Heart right ventricle (tissue), 16 donors: ENCODE data around the gene PNRC1. TPM values are rescaled to one million over a fixed set of nuclear protein-coding genes. Genes with fewer than 3 reads are reported as not detected.

Experiments
- ATAC-seq, 8 donors: fragments of 200-7000 bp; cut with Tn5 transposase; one replicate each; pipeline ENCODE4 v1.9.1; 2020; ENCODE audit warnings: mild to moderate bottlenecking in 8 of 8, moderate library complexity in 8 of 8, moderate number of reproducible peaks in 1 of 8
- DNase-seq, 2 donors: peaks; one replicate each; pipeline ENCODE4 v3.0.0-alpha.2; 2020
- H3K27ac ChIP-seq, 10 donors: fragments of 200-600 bp; sonication (generic) in 2 of 10; one replicate each; pipeline versions ENCODE4 v1.5.0 to v1.8.0; 2020 to 2022; ENCODE audit warnings: mild to moderate bottlenecking in 3 of 10
- H3K27me3 ChIP-seq, 7 donors: fragments of 200-600 bp; one replicate each; pipeline ENCODE4 v1.8.0; 2021 to 2022; ENCODE audit warnings: mild to moderate bottlenecking in 2 of 7
- H3K36me3 ChIP-seq, 9 donors: fragments of 200-600 bp; sonication (generic) in 1 of 9; one replicate each; pipeline versions ENCODE4 v1.5.0 to v1.8.0; 2020 to 2022; ENCODE audit warnings: mild to moderate bottlenecking in 2 of 9
- H3K4me1 ChIP-seq, 9 donors: fragments of 200-600 bp; sonication (generic) in 1 of 9; one replicate each; pipeline versions ENCODE4 v1.5.0 to v1.8.0; 2020 to 2022; ENCODE audit warnings: mild to moderate bottlenecking in 4 of 9
- H3K4me3 ChIP-seq, 10 donors: fragments of 200-600 bp; sonication (generic) in 2 of 10; one replicate each; pipeline versions ENCODE4 v1.5.0 to v1.8.0; 2020 to 2022; ENCODE audit warnings: mild to moderate bottlenecking in 7 of 10, moderate library complexity in 2 of 10
- H3K9me3 ChIP-seq, 11 donors: fragments of 200-600 bp in 10 of 11; sonication (generic) in 2 of 11; one replicate each; pipeline versions ENCODE4 v1.5.0 to v1.8.0; 2013 to 2022; ENCODE audit warnings: mild to moderate bottlenecking in 2 of 11, control low read depth in 1 of 11, moderate library complexity in 1 of 11
- WGBS, 2 donors: extraction: QIAGEN DNeasy Blood & Tissue Kit; methylation state at CpG; one replicate each; pipeline ENCODE4 v1.1.7; 2013; ENCODE audit warnings: inconsistent platforms in 1 of 2; 5-methylcytosine and 5-hydroxymethylcytosine counted together
- intact Hi-C, 10 donors: fragments of 100-400 bp; cut with DNase I; formaldehyde crosslinking; loops; one replicate each; pipeline versions ENCODE4 v1.11.1 to v1.14.2; 2022
- polyA plus RNA-seq, 2 donors: library from polyadenylated mRNA; stranded (reverse); fragments of 200-250 nt; gene quantifications; one replicate each; pipeline ENCODE4 v1.2.3, GENCODE V29; 2013
- total RNA-seq, 10 donors: library from RNA; stranded (reverse); fragmentation: NEBNext Ultra II Directional in 3 of 10; extraction: Animal tissue kit (Norgen Biotek cat#: 25700) in 3 of 10; gene quantifications; one replicate each; pipeline versions ENCODE4 v1.2.1 to v1.2.4, GENCODE V29; 2021 to 2023
- TF ChIP-seq, protein P1 (sequence below), 9 donors: fragments of 200-600 bp; sonication (generic) in 2 of 9; IDR thresholded peaks; one replicate each; pipeline versions ENCODE4 v1.5.0 to v1.8.0; 2021 to 2022; ENCODE audit warnings: antibody characterized with exemption in 9 of 9, mild to moderate bottlenecking in 5 of 9, moderate library complexity in 1 of 9
- donor health status: Arrhythmogenic right ventricular cardiomyopathy.
- donor health status: ischemic (EF 13 %, LVEDD 7.1; RV severe dilation, severe dysfunction).
- donor health status: healthy with polysubstance abuse.
- donor health status: DM: no; HTN: yes; CAD: no.
- donor health status: DM: no; HTN: no; CAD: no.
- donor health status: ischemic (EF 25% LVEDD 6.9; RV normal size, moderate dysfunction).
- donor health status: ischemic (EF 25% LVEDD 5.7; RV mildly dilated, moderate dysfunction).
- donor health status: healthy.
- donor health status: DM: yes; HTN: yes; CAD: no.
- donor health status: Ischemic cardiomyopathy.
- donor health status: ischemic (EF 35%, LVEDD 5.7; RV mildly dilated, moderate dysfunction).
- donor health status: nonischemic (EF 11% LVEDD 7.7; RV severe dilation, severe dysfunction).
- donor health status: DM: yes; HTN: yes; CAD: no.
- donor health status: PGD.
- donor health status: ischemic (EF 29% LVEDD 5.4; RV normal size, mild dysfunction).
- donor health status: nonischemic (EF 23%, LVEDD 6.1; RV moderate dilation, normal function).

Gene PNRC1
- total and polyA plus RNA-seq, 12 donors, result 45.5 to 270 (median 207) TPM

GRCh38 chr6:89050697-89051096 is 29.9 kb upstream of the PNRC1 start:
- H3K36me3 ChIP-seq, result no peaks in the 10 kb centered on the region
- H3K27ac ChIP-seq, result peak overlapping the region in 1 of 10 donors; percentile 54
- intact Hi-C loops, result no loop called here
- no peak overlapping the region for H3K4me3 ChIP-seq
- no peaks in the 10 kb centered on the region for H3K27me3 ChIP-seq
- WGBS, 2 donors, result 70 to 83% methylated on average over 3 of the region's 3 CpGs
- TF ChIP-seq, protein P1, sequence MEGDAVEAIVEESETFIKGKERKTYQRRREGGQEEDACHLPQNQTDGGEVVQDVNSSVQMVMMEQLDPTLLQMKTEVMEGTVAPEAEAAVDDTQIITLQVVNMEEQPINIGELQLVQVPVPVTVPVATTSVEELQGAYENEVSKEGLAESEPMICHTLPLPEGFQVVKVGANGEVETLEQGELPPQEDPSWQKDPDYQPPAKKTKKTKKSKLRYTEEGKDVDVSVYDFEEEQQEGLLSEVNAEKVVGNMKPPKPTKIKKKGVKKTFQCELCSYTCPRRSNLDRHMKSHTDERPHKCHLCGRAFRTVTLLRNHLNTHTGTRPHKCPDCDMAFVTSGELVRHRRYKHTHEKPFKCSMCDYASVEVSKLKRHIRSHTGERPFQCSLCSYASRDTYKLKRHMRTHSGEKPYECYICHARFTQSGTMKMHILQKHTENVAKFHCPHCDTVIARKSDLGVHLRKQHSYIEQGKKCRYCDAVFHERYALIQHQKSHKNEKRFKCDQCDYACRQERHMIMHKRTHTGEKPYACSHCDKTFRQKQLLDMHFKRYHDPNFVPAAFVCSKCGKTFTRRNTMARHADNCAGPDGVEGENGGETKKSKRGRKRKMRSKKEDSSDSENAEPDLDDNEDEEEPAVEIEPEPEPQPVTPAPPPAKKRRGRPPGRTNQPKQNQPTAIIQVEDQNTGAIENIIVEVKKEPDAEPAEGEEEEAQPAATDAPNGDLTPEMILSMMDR (IDR thresholded peaks at IDR 0.05), result no peak
- peaks cover 0 to 55% (median 10%) of the 10 kb centered on the region in 9 donors for H3K4me1 ChIP-seq
- no peak for DNase-seq
- no peak for ATAC-seq
- no peaks in the 10 kb centered on the region for H3K9me3 ChIP-seq

- Histone ChIP-seq H3K9me3 (no peaks in the 10 kb centered on the region), H3K4me3 (no peak overlapping the region), H3K27ac (no peak overlapping the region), H3K27me3 (no peaks in the 10 kb centered on the region), H3K36me3 (no peaks in the 10 kb centered on the region), H3K4me1 (peaks cover 0 to 52% (median 10%) of the 10 kb centered on the region in 9 donors)
- ATAC-seq (no peak), DNase-seq (no peak)
- intact Hi-C loops, result no loop called here
- TF ChIP-seq, protein P1 (IDR thresholded peaks at IDR 0.05), result no peak
- WGBS, 2 donors, result 79 to 80% methylated on average over 3 of the region's 3 CpGs
Measured at GRCh38 chr6:89051676-89052075, 28.9 kb upstream of the PNRC1 start.

DNA sequence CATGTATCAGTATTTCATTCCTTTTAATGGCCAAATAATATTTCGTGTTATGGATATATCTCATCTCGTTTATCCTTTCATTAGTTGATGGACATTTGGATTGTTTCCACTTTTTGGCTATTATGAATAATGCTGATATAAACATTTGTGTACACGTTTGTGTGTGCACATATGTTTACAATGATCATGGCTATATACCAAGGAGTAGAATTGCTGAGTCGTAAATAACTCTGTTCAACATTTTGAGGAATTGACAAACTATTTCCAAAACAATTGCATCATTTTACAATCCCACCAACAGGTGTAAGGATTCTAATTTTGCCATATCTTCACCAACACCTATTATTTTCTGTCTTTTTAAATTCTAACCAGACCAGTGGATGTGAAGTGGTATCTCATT is 26.3 kb upstream of the PNRC1 start:
- intact Hi-C loops, result no loop called here
- Histone ChIP-seq H3K27me3 (no peaks in the 10 kb centered on the region), H3K4me1 (peaks cover 0 to 28% (median 10%) of the 10 kb centered on the region in 9 donors), H3K27ac (no peak overlapping the region), H3K4me3 (no peak overlapping the region), H3K9me3 (no peaks in the 10 kb centered on the region), H3K36me3 (no peaks in the 10 kb centered on the region)
- WGBS, 2 donors, result 93 to 96% methylated on average over 4 of the region's 4 CpGs
- TF ChIP-seq, protein P1 (IDR thresholded peaks at IDR 0.05), result no peak
- DNase-seq (no peak), ATAC-seq (no peak)

DNA sequence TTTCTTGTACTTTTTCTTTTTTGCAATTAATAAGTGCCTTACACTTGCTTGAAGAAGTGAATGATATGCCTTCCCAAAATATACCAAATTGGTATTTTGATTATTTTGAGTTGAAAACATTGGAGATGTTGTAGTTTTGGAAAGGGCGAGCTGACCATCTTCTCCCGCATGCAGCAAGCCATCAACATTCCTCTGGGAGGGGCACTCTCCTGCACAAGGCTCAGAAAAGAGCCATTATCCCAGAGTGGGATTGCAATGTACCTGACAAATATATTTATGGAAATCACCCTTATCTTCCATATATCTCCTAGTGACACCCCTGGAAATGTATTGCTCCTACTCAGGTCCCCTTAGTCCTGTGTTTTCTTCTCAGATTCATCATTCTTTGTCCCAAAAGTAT is 22.8 kb upstream of the PNRC1 start:
- Histone ChIP-seq H3K27ac (no peak overlapping the region), H3K36me3 (no peaks in the 10 kb centered on the region), H3K27me3 (no peaks in the 10 kb centered on the region), H3K9me3 (no peaks in the 10 kb centered on the region), H3K4me1 (no peaks in the 10 kb centered on the region), H3K4me3 (no peak overlapping the region)
- DNase-seq, result no peak
- WGBS, 2 donors, result 89 to 90% methylated on average over 2 of the region's 2 CpGs
- intact Hi-C loops, result no loop called here
- TF ChIP-seq, protein P1 (IDR thresholded peaks at IDR 0.05), result no peak
- ATAC-seq, result no peak
